NCI-H2107 treated with DMSO at 0.1 percent for 48 hours (cell line): ENCODE data around the gene SLC4A3.
"Not testable (repeated sequence)": the region's sequence is repeated elsewhere in the genome, so short reads cannot be mapped to it uniquely, and the experiment has no call there.

Experiments
- DNase-seq: peaks from one replicate; lab custom pipeline; 2025; ENCODE audit not compliant: unreplicated experiment; lab: John Stamatoyannopoulos, UW

Gene SLC4A3

GRCh38 chr2:219648176-219648575 lies 20.7 kb downstream of the SLC4A3 start:
- no peak for DNase-seq

- no peak for DNase-seq
Observed at GRCh38 chr2:219648963-219649362, 21.5 kb downstream of the SLC4A3 start.

- DNase-seq, result no peak
Observed at GRCh38 chr2:219650426-219651248, 23.2 kb downstream of the SLC4A3 start.

GRCh38 chr2:219651656-219652055 lies 24.2 kb downstream of the SLC4A3 start:
- not testable (repeated sequence) for DNase-seq

GRCh38 chr2:219656526-219656925 lies 29.1 kb downstream of the SLC4A3 start:
- no peak for DNase-seq

GRCh38 chr2:219658196-219658846 lies 30.9 kb downstream of the SLC4A3 start:
- no peak for DNase-seq

GRCh38 chr2:219658874-219659273 lies 31.4 kb downstream of the SLC4A3 start:
- DNase-seq, result no peak

- DNase-seq, result no peak
Observed at GRCh38 chr2:219661197-219661954, 33.9 kb downstream of the SLC4A3 start.

- no peak for DNase-seq
Observed at GRCh38 chr2:219661955-219662395, 34.5 kb downstream of the SLC4A3 start.

- DNase-seq, result no peak
Observed at GRCh38 chr2:219662566-219662965, 35.1 kb downstream of the SLC4A3 start.

- no peak for DNase-seq
Observed at GRCh38 chr2:219663116-219663762, 35.8 kb downstream of the SLC4A3 start.

- DNase-seq, result no peak
Observed at GRCh38 chr2:219664041-219664440, 36.6 kb downstream of the SLC4A3 start.

GRCh38 chr2:219664944-219665343 lies 37.5 kb downstream of the SLC4A3 start:
- DNase-seq, result no peak

- DNase-seq, result no peak
Observed at GRCh38 chr2:219665926-219666325, 38.5 kb downstream of the SLC4A3 start.

GRCh38 chr2:219668316-219668715 lies 40.9 kb downstream of the SLC4A3 start:
- no peak for DNase-seq

GRCh38 chr2:219670386-219670785 lies 43.0 kb downstream of the SLC4A3 start:
- DNase-seq, result no peak

GRCh38 chr2:219671279-219671678 lies 43.8 kb downstream of the SLC4A3 start:
- DNase-seq, result no peak

GRCh38 chr2:219672406-219672805 lies 45.0 kb downstream of the SLC4A3 start:
- DNase-seq, result no peak

GRCh38 chr2:219675221-219675620 lies 47.8 kb downstream of the SLC4A3 start:
- DNase-seq, result no peak

- no peak for DNase-seq
Observed at GRCh38 chr2:219676586-219676985, 49.2 kb downstream of the SLC4A3 start.

- DNase-seq, result no peak
Observed at GRCh38 chr2:219679041-219679440, 51.6 kb downstream of the SLC4A3 start.
